ENCODE results near the gene GLRX5.

DNA sequence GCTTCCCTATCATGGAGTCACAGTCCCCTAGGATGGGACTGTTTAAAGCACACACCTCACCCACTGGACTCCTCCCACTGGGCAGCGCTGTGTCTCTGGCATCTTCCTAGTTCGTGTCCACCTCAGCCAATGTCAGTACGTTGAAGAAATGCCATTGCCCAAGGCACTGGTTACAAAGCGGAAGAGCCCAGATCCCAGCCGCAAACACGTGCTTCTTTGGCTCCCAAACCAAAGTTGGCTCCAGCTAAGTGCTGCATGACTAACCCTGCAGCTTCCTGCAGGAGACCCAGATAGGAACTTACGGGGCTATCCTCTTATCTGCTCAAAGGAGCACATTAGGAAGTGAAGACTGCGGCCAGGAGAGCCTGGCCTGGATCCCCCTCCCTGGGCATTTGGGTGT, 27.7 kb upstream of the GLRX5 start:
- TF ChIP-seq, protein P1, sequence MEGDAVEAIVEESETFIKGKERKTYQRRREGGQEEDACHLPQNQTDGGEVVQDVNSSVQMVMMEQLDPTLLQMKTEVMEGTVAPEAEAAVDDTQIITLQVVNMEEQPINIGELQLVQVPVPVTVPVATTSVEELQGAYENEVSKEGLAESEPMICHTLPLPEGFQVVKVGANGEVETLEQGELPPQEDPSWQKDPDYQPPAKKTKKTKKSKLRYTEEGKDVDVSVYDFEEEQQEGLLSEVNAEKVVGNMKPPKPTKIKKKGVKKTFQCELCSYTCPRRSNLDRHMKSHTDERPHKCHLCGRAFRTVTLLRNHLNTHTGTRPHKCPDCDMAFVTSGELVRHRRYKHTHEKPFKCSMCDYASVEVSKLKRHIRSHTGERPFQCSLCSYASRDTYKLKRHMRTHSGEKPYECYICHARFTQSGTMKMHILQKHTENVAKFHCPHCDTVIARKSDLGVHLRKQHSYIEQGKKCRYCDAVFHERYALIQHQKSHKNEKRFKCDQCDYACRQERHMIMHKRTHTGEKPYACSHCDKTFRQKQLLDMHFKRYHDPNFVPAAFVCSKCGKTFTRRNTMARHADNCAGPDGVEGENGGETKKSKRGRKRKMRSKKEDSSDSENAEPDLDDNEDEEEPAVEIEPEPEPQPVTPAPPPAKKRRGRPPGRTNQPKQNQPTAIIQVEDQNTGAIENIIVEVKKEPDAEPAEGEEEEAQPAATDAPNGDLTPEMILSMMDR (IDR thresholded peaks at IDR 0.05; ENCODE audit: low read length) = no peak
- TF ChIP-seq EZH2phosphoT487 (IDR thresholded peaks at IDR 0.05; ENCODE audit: low read length) (no peak), EZH2 (optimal IDR thresholded peaks at IDR 0.05; ENCODE audit: low read depth, low read length) (no peak)

Measured in MM.1S (cell line).